Measurements from ENCODE around the gene CLDN20. TPM values are rescaled to one million over a fixed set of nuclear protein-coding genes. Genes with fewer than 3 reads are reported as not detected.
A peak's percentile ranks its signal among the peaks of the same experiment; 100 is the strongest.

CLDN20 gene
- total and polyA plus RNA-seq, 2 of the 4 experiments (the other 2 are of a cell fraction): not detected

DNA sequence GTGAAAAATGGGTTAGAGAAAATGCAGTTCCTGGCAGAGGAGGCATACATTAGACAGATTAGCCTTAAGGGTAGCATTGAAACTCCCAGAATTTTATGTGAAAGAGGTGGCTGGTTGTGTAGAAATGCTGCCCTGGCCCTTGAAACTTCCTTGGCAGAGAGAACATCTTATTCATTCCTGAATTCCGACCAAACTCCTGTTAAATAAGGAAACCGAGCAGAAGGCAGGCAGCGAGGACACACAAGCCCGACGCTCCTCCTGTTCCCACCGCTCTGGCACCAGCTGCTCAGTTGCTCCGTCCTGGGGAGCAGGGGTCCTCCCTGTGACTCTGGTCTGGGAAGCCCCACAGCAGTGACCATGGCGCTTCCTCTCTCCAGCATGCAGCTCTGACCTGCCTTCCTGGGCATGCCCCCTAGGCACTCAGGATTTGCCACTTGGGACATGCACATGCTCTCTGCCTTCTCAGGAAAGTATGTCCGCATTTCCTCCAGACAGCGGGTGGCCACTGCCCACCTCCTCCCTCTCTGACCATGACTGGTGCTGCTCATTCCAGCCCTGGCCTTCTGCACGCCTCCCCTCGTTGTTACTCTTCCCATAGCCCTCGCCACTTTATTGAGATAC is 35.2 kb upstream of the CLDN20 start:
- peak; percentile 58 for ATAC-seq (ENCODE audit: low read depth)
- 0 out of 4 replicates have a peak overlapping the region, but pooled peaks of 1 of the 2 experiments have one; percentile 14 for H4K8ac ChIP-seq (ENCODE audit: low read depth in 2 of 2, low read length in 2 of 2)
- TF ChIP-seq MXI1 (IDR thresholded peaks at IDR 0.05; ENCODE audit: borderline replicate concordance, low read depth, low read length) (no peak), MAFK (IDR thresholded peaks at IDR 0.05; ENCODE audit: low read depth, low read length) (no peak), FOS (IDR thresholded peaks at IDR 0.05; ENCODE audit: low read depth, low read length) (no peak), RCOR1 (IDR thresholded peaks at IDR 0.05; ENCODE audit: insufficient replicate concordance, low read length) (no peak), CEBPB (IDR thresholded peaks at IDR 0.05; ENCODE audit: low read depth, low read length) (no peak), BHLHE40 (IDR thresholded peaks at IDR 0.05; ENCODE audit: low read depth, low read length) (no peak), ELK1 (IDR thresholded peaks at IDR 0.05; ENCODE audit: borderline replicate concordance, low read depth, low read length) (no peak), NFE2L2 (IDR thresholded peaks at IDR 0.05; ENCODE audit: low read depth, low read length) (no peak), POLR2A (IDR thresholded peaks at IDR 0.05; ENCODE audit: low read depth, low read length) (no peak), SMC3 (IDR thresholded peaks at IDR 0.05; ENCODE audit: low read depth, low read length) (no peak), RFX5 (IDR thresholded peaks at IDR 0.05; ENCODE audit: low read depth, low read length) (no peak), RAD21 (IDR thresholded peaks at IDR 0.05; ENCODE audit: low read length) (no peak), MAZ (IDR thresholded peaks at IDR 0.05; ENCODE audit: borderline replicate concordance, low read depth, low read length) (no peak), CTCF (conservative IDR thresholded peaks at IDR 0.05; ENCODE audit: low read depth, low read length) (no peak)
- TF ChIP-seq, protein P1, sequence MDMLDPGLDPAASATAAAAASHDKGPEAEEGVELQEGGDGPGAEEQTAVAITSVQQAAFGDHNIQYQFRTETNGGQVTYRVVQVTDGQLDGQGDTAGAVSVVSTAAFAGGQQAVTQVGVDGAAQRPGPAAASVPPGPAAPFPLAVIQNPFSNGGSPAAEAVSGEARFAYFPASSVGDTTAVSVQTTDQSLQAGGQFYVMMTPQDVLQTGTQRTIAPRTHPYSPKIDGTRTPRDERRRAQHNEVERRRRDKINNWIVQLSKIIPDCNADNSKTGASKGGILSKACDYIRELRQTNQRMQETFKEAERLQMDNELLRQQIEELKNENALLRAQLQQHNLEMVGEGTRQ (IDR thresholded peaks at IDR 0.05; ENCODE audit: low read depth, low read length): no peak

More for the DNA sequence above, 35.2 kb upstream of the CLDN20 start:
- no peak overlapping the region for H2AK9ac ChIP-seq (replicated peaks; ENCODE audit: low read depth, low read length, poor library complexity)
- H3K18ac ChIP-seq (ENCODE audit: low read depth, low read length): no peak overlapping the region
- H2BK5ac ChIP-seq (ENCODE audit: low read depth, low read length, poor library complexity, severe bottlenecking): no peak overlapping the region
- H2AFZ ChIP-seq (replicated peaks; ENCODE audit: low read length, poor library complexity): peak overlapping the region; percentile 53
- peak overlapping the region; percentile 23; the same call in 1 of the 2 replicates for H2BK20ac ChIP-seq (ENCODE audit: low read depth, low read length)
- H3K4me2 ChIP-seq (ENCODE audit: low read depth, low read length): no peak overlapping the region; the same call in 1 of the 2 replicates
- H3K4me3 ChIP-seq (ENCODE audit: insufficient read depth, low read depth, low read length): no peak overlapping the region
- dilution Hi-C loops (cut with HindIII; ENCODE audit: low sequenced_read_pairs, unreplicated experiment) (no loop called here), in situ Hi-C loops (cut with MboI; ENCODE audit: low sequenced_read_pairs) (no loop called here), intact Hi-C loops (cut with micrococcal nuclease) (no loop called here)
- peak overlapping the region; percentile 44 for H3K23ac ChIP-seq (ENCODE audit: low read depth, low read length)
- H2BK120ac ChIP-seq (ENCODE audit: low read depth, low read length): 0 out of 2 replicates have a peak overlapping the region, but pooled peaks have one; percentile 19
- ChIA-PET POLR2A (ENCODE audit: unreplicated experiment) (no interaction called here), CTCF (interaction anchor here (0.5 kb wide), 1 partner anchor 845 kb away, joined by 3 read pairs; no protein-coding TSS in a partner anchor)
- no peak overlapping the region for H4K5ac ChIP-seq (ENCODE audit: low read depth, low read length)
- H2AK5ac ChIP-seq (ENCODE audit: low read depth, low read length): peak overlapping the region; percentile 33; the same call in 1 of the 2 replicates
- peak overlapping the region; percentile 31; the same call in 1 of the 2 replicates for H3K9ac ChIP-seq (ENCODE audit: low read depth, low read length)
- H3K79me1 ChIP-seq (ENCODE audit: low read depth in 1 of 2, low read length in 2 of 2): no peaks in the 10 kb centered on the region
- peak overlapping the region; percentile 7; the same call in 1 of the 2 replicates for H3K4ac ChIP-seq (ENCODE audit: low read depth, low read length)
- H4K20me1 ChIP-seq (ENCODE audit: insufficient read depth, low read length): no peaks in the 10 kb centered on the region
- no peaks in the 10 kb centered on the region for H3K27me3 ChIP-seq (ENCODE audit: control insufficient read depth, insufficient read depth, low read length)
- H3K14ac ChIP-seq (replicated peaks; ENCODE audit: low read depth, low read length): 0 out of 2 replicates have a peak overlapping the region, but pooled peaks have one; percentile 21
- no peak overlapping the region for H3K56ac ChIP-seq (ENCODE audit: extremely low read depth, insufficient read depth, low read length)
- DNase-seq: peak; percentile 31
- no TSS peak for BruUV-seq (replicated peaks)
- WGBS, 2 experiments (ENCODE audit: extremely low coverage in 2 of 2, insufficient read length in 1 of 2): 22% methylated on average over 8 of the region's 13 CpGs; no CpG with 5 or more reads in 1 of the 2 experiments
- H4K91ac ChIP-seq (ENCODE audit: insufficient read depth, low read depth, low read length): no peak overlapping the region
- H3K9me1 ChIP-seq (ENCODE audit: insufficient read depth, low read length): peaks cover 5% of the 10 kb centered on the region
- H3K9me3 ChIP-seq (ENCODE audit: control insufficient read depth, insufficient read depth, low read length): peaks cover 2% of the 10 kb centered on the region; the same call in 1 of the 2 replicates
- H3K27ac ChIP-seq (ENCODE audit: insufficient read depth, low read length): no peak overlapping the region
- no peaks in the 10 kb centered on the region for H3K36me3 ChIP-seq (ENCODE audit: control insufficient read depth, insufficient read depth, low read length)
- no peak overlapping the region; the same call in 2 of the 3 replicates for H2BK15ac ChIP-seq (ENCODE audit: low read depth, low read length)
- peaks cover 11% of the 10 kb centered on the region for H3K4me1 ChIP-seq (ENCODE audit: control insufficient read depth, insufficient read depth, low read length)

Data from IMR-90 (cell line).